ENCODE results near the gene PPFIA3.

- TF ChIP-seq CTCF (IDR thresholded peaks at IDR 0.05) (no peak), REST (IDR thresholded peaks at IDR 0.05) (no peak), CEBPB (IDR thresholded peaks at IDR 0.05) (no peak), JUNB (IDR thresholded peaks at IDR 0.05) (no peak), POLR2A (IDR thresholded peaks at IDR 0.05; ENCODE audit: low read length) (no peak), JUN (IDR thresholded peaks at IDR 0.05) (no peak), KDM1A (IDR thresholded peaks at IDR 0.05; ENCODE audit: low read depth) (no peak), RCOR1 (IDR thresholded peaks at IDR 0.05; ENCODE audit: low read depth, low read length) (no peak), SMC3 (IDR thresholded peaks at IDR 0.05) (no peak), POLR2AphosphoS2 (conservative IDR thresholded peaks at IDR 0.05; ENCODE audit: low read length) (no peak)
- TF ChIP-seq, protein P1, sequence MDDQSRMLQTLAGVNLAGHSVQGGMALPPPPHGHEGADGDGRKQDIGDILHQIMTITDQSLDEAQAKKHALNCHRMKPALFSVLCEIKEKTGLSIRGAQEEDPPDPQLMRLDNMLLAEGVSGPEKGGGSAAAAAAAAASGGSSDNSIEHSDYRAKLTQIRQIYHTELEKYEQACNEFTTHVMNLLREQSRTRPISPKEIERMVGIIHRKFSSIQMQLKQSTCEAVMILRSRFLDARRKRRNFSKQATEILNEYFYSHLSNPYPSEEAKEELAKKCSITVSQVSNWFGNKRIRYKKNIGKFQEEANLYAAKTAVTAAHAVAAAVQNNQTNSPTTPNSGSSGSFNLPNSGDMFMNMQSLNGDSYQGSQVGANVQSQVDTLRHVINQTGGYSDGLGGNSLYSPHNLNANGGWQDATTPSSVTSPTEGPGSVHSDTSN (IDR thresholded peaks at IDR 0.05), result no peak
Measured at GRCh38 chr19:49133621-49134454, 14.5 kb downstream of the PPFIA3 start.
